ENCODE measurements around the gene LSMEM2. TPM values are rescaled to one million over a fixed set of nuclear protein-coding genes. Genes with fewer than 3 reads are reported as not detected.
"Not testable (repeated sequence)": the region's sequence is repeated elsewhere in the genome, so short reads cannot be mapped to it uniquely, and the experiment has no call there.

LSMEM2 gene
- polyA plus RNA-seq, 1 experiment, result not detected

GRCh38 chr3:50279255-50280016, 549 bp downstream of the LSMEM2 start:
- TF ChIP-seq CTCF (IDR thresholded peaks at IDR 0.05; ENCODE audit: low read depth, low read length), result no peak
- H3K27me3 ChIP-seq (ENCODE audit: control insufficient read depth, insufficient read depth, low read length), result peaks cover 19% of the 10 kb centered on the region
- ChIA-PET POLR2A (interaction anchor here (0.8 to 1.4 kb wide), 3 partner anchors 12 to 44 kb away, joined by 3 to 6 read pairs (median 5); partner anchors contain the start of gene GNAI2), CTCF (interaction anchor here (0.6 to 2.2 kb wide), 6 partner anchors 12 to 85 kb away, joined by 3 to 11 read pairs (median 6); no protein-coding TSS in a partner anchor)
- no peak for DNase-seq (ENCODE audit: low read depth, low spot score)
- no peak overlapping the region for H3K4me3 ChIP-seq (ENCODE audit: low read depth, low read length)
- no peaks in the 10 kb centered on the region; the same call in 1 of the 2 replicates for H3K9me3 ChIP-seq (ENCODE audit: control insufficient read depth, insufficient read depth, low read length)
- no peak overlapping the region for H3K27ac ChIP-seq (ENCODE audit: low read depth, low read length)

GRCh38 chr3:50284121-50284520, 5.2 kb downstream of the LSMEM2 start:
- ChIA-PET POLR2A (interaction anchor here (0.7 to 1.0 kb wide), 2 partner anchors 11 to 43 kb away, joined by 3 to 7 read pairs; no protein-coding TSS in a partner anchor), CTCF (interaction anchor here (1.0 kb wide), 1 partner anchor 91 kb away, joined by 3 read pairs; no protein-coding TSS in a partner anchor)
- H3K27ac ChIP-seq (ENCODE audit: low read depth, low read length); H3K27me3 ChIP-seq (ENCODE audit: control insufficient read depth, insufficient read depth, low read length); H3K9me3 ChIP-seq (ENCODE audit: control insufficient read depth, insufficient read depth, low read length); H3K4me3 ChIP-seq (ENCODE audit: low read depth, low read length); DNase-seq (ENCODE audit: low read depth, low spot score): not testable (repeated sequence)

- no peak for DNase-seq (ENCODE audit: low read depth, low spot score)
- TF ChIP-seq CTCF (IDR thresholded peaks at IDR 0.05; ENCODE audit: low read depth, low read length), result no peak
- no peaks in the 10 kb centered on the region; the same call in 1 of the 2 replicates for H3K9me3 ChIP-seq (ENCODE audit: control insufficient read depth, insufficient read depth, low read length)
- POLR2A ChIA-PET, result no interaction called here
- no peaks in the 10 kb centered on the region for H3K27me3 ChIP-seq (ENCODE audit: control insufficient read depth, insufficient read depth, low read length)
- no peak overlapping the region for H3K4me3 ChIP-seq (ENCODE audit: low read depth, low read length)
- CTCF ChIA-PET, result no interaction called here
- no peak overlapping the region for H3K27ac ChIP-seq (ENCODE audit: low read depth, low read length)
Measured at GRCh38 chr3:50286322-50287227, 7.7 kb downstream of the LSMEM2 start.

GRCh38 chr3:50287262-50287661, 8.4 kb downstream of the LSMEM2 start:
- no peak for DNase-seq (ENCODE audit: low read depth, low spot score)
- Histone ChIP-seq H3K4me3 (ENCODE audit: low read depth, low read length) (no peak overlapping the region), H3K9me3 (ENCODE audit: control insufficient read depth, insufficient read depth, low read length) (no peaks in the 10 kb centered on the region; the same call in 1 of the 2 replicates), H3K27ac (ENCODE audit: low read depth, low read length) (no peak overlapping the region), H3K27me3 (ENCODE audit: control insufficient read depth, insufficient read depth, low read length) (no peaks in the 10 kb centered on the region)
- no peak for TF ChIP-seq CTCF (IDR thresholded peaks at IDR 0.05; ENCODE audit: low read depth, low read length)
- POLR2A ChIA-PET, result interaction anchor here (0.9 kb wide), 1 partner anchor 11 kb away, joined by 3 read pairs; no protein-coding TSS in a partner anchor
- CTCF ChIA-PET, result no interaction called here

- H3K27ac ChIP-seq (ENCODE audit: low read depth, low read length), result no peak overlapping the region
- POLR2A ChIA-PET, result interaction anchor here (0.8 to 0.9 kb wide), 2 partner anchors 10 to 62 kb away, joined by 3 to 4 read pairs; no protein-coding TSS in a partner anchor
- H3K9me3 ChIP-seq (ENCODE audit: control insufficient read depth, insufficient read depth, low read length), result no peaks in the 10 kb centered on the region; the same call in 1 of the 2 replicates
- H3K27me3 ChIP-seq (ENCODE audit: control insufficient read depth, insufficient read depth, low read length), result no peaks in the 10 kb centered on the region
- DNase-seq (ENCODE audit: low read depth, low spot score), result no peak
- no peak overlapping the region for H3K4me3 ChIP-seq (ENCODE audit: low read depth, low read length)
- no peak for TF ChIP-seq CTCF (IDR thresholded peaks at IDR 0.05; ENCODE audit: low read depth, low read length)
- CTCF ChIA-PET, result interaction anchor here (0.8 kb wide), 1 partner anchor 17 kb away, joined by 3 read pairs; no protein-coding TSS in a partner anchor
Measured at GRCh38 chr3:50288387-50289007, 9.6 kb downstream of the LSMEM2 start.

All from AG04450 (cell line).